Stomach (tissue), 4 donors: Measurements from ENCODE around the gene LYZL2.

Experiments used
- POLR2A ChIP-seq, 4 donors: fragments of 450-650 bp; IDR thresholded peaks; one replicate each; pipeline ENCODE4 v1.6.1; 2016; ENCODE audit warnings: antibody characterized with exemption in 4 of 4, control low read depth in 2 of 4, mild to moderate bottlenecking in 1 of 4, moderate library complexity in 1 of 4
- POLR2AphosphoS5 ChIP-seq, 3 donors: sonication (generic); formaldehyde crosslinking; IDR thresholded peaks; one replicate each; pipeline ENCODE4 v1.6.1; 2016; ENCODE audit warnings: antibody characterized with exemption in 3 of 3
- TF ChIP-seq, protein P1 (sequence below), 7 experiments: fragments of 450-650 bp in 4 of 7; fragments of 200-600 bp in 3 of 7; sonication (generic) in 3 of 7; IDR thresholded peaks; one replicate each; pipeline ENCODE4 v1.5.1; 2016 to 2019; ENCODE audit warnings: antibody characterized with exemption in 7 of 7, control low read depth in 2 of 7, mild to moderate bottlenecking in 1 of 7

- no peak for TF ChIP-seq POLR2AphosphoS5 (IDR thresholded peaks at IDR 0.05)
- TF ChIP-seq POLR2A (IDR thresholded peaks at IDR 0.05), result no peak
- TF ChIP-seq, protein P1, sequence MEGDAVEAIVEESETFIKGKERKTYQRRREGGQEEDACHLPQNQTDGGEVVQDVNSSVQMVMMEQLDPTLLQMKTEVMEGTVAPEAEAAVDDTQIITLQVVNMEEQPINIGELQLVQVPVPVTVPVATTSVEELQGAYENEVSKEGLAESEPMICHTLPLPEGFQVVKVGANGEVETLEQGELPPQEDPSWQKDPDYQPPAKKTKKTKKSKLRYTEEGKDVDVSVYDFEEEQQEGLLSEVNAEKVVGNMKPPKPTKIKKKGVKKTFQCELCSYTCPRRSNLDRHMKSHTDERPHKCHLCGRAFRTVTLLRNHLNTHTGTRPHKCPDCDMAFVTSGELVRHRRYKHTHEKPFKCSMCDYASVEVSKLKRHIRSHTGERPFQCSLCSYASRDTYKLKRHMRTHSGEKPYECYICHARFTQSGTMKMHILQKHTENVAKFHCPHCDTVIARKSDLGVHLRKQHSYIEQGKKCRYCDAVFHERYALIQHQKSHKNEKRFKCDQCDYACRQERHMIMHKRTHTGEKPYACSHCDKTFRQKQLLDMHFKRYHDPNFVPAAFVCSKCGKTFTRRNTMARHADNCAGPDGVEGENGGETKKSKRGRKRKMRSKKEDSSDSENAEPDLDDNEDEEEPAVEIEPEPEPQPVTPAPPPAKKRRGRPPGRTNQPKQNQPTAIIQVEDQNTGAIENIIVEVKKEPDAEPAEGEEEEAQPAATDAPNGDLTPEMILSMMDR (IDR thresholded peaks at IDR 0.05), result no peak
Measured at GRCh38 chr10:30603589-30603988, 26.0 kb downstream of the LYZL2 start.
